Right lobe of liver (tissue), 6 donors: ENCODE data around the gene HHATL. TPM values are rescaled to one million over a fixed set of nuclear protein-coding genes. Genes with fewer than 3 reads are reported as not detected.
"Not testable (repeated sequence)": the region's sequence is repeated elsewhere in the genome, so short reads cannot be mapped to it uniquely, and the experiment has no call there.

Experiments
- ATAC-seq, 4 donors: fragments of 200-7000 bp; cut with Tn5 transposase; one replicate each; pipeline ENCODE4 v1.9.1; 2020; ENCODE audit warnings: mild to moderate bottlenecking in 4 of 4, moderate library complexity in 4 of 4
- DNase-seq, 3 donors: peaks; one replicate each; pipeline ENCODE4 v3.0.0-alpha.2; 2020
- H3K27ac ChIP-seq, 3 donors: fragments of 200-600 bp; one replicate each; pipeline ENCODE4 v1.8.0; 2022
- H3K27me3 ChIP-seq, 2 donors: fragments of 200-600 bp; one replicate each; pipeline ENCODE4 v1.8.0; 2022
- H3K36me3 ChIP-seq, 4 donors: fragments of 200-600 bp; sonication (generic) in 1 of 4; one replicate each; pipeline versions ENCODE4 v1.5.1 to v1.8.0; 2017 to 2022; ENCODE audit warnings: control low read depth in 1 of 4
- H3K4me1 ChIP-seq, 4 donors: fragments of 200-600 bp; sonication (generic) in 1 of 4; one replicate each; pipeline versions ENCODE4 v1.5.1 to v1.8.0; 2017 to 2022; ENCODE audit warnings: control low read depth in 1 of 4
- H3K4me3 ChIP-seq, 3 donors: fragments of 200-600 bp; one replicate each; pipeline ENCODE4 v1.8.0; 2022
- H3K9me3 ChIP-seq, 4 donors: fragments of 200-600 bp; sonication (generic) in 1 of 4; one replicate each; pipeline versions ENCODE4 v1.5.1 to v1.8.0; 2017 to 2022; ENCODE audit warnings: control low read depth in 1 of 4
- POLR2A ChIP-seq: fragments of 450-650 bp; IDR thresholded peaks from one replicate; pipeline ENCODE4 v1.6.1; 2017; ENCODE audit warnings: antibody characterized with exemption, mild to moderate bottlenecking
- WGBS: methylation state at CpG from one replicate; pipeline ENCODE4 v1.1.6; 2018; ENCODE audit warnings: low coverage, low lambda C conversion rate; ENCODE audit not compliant: insufficient coverage; ENCODE audit errors: missing lambda C conversion rate; 5-methylcytosine and 5-hydroxymethylcytosine counted together
- intact Hi-C, 2 donors: fragments of 100-400 bp; cut with DNase I; formaldehyde crosslinking; loops; one replicate each; pipeline versions ENCODE4 v1.11.2 to v1.14.1; 2022
- total RNA-seq, 6 experiments: library from RNA; depleted of rRNA in 2 of 6; stranded (reverse); fragments of >200 nt in 2 of 6; fragmentation: NEBNext Ultra II Directional in 3 of 6; extraction: Animal tissue kit (Norgen Biotek cat#: 25700) in 3 of 6; gene quantifications; one replicate each; pipeline versions ENCODE4 v1.1.0 to v1.2.4, GENCODE V29; 2016 to 2023
- TF ChIP-seq, protein P1 (sequence below), 4 donors: fragments of 200-600 bp in 3 of 4; fragments of 450-650 bp in 1 of 4; IDR thresholded peaks; one replicate each; pipeline versions ENCODE4 v1.5.1 to v1.8.0; 2016 to 2022; ENCODE audit warnings: antibody characterized with exemption in 4 of 4, mild to moderate bottlenecking in 2 of 4
- donor health status: DM: no; HTN: yes; CAD: no.
- donor health status: DM: no; HTN: no; CAD: no.
- donor health status: DM: no; HTN: no; CAD: no.
- donor health status: DM: no; HTN: yes; CAD: no.
- donor health status: DM: no; HTN: yes; CAD: no.

The HHATL gene
- total RNA-seq, 6 experiments from 2014 or later: 0.29 to 1.0 (median 0.60) TPM; not detected in 3

DNA sequence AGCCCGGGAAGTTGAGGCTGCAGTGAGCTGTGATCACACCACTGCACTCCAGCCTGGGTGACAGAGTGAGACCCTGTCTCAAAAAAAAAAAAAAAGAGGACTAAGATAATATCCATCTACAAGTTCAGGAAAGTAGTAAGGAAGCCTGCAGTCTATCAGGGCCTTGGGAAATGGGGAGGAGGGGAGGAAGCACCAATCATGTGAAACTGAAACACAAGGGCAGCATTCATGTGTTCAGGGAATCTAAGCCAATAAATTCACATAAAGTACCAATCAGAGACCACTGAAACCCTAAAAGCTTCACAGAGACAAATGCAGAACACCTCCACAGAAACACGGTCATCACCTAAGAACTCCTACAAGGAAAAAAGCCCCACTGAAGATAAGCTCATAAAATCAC, 22.9 kb upstream of the HHATL start:
- H3K4me3 ChIP-seq: no peak overlapping the region
- WGBS: 81% methylated on average over 2 of the region's 2 CpGs
- intact Hi-C loops: no loop called here
- H3K36me3 ChIP-seq: no peaks in the 10 kb centered on the region
- H3K4me1 ChIP-seq: peaks cover 0 to 4% (median 0%) of the 10 kb centered on the region in 4 donors
- no peaks in the 10 kb centered on the region for H3K27me3 ChIP-seq
- no peak overlapping the region for H3K27ac ChIP-seq
- ATAC-seq (no peak), DNase-seq (no peak)
- TF ChIP-seq, protein P1, sequence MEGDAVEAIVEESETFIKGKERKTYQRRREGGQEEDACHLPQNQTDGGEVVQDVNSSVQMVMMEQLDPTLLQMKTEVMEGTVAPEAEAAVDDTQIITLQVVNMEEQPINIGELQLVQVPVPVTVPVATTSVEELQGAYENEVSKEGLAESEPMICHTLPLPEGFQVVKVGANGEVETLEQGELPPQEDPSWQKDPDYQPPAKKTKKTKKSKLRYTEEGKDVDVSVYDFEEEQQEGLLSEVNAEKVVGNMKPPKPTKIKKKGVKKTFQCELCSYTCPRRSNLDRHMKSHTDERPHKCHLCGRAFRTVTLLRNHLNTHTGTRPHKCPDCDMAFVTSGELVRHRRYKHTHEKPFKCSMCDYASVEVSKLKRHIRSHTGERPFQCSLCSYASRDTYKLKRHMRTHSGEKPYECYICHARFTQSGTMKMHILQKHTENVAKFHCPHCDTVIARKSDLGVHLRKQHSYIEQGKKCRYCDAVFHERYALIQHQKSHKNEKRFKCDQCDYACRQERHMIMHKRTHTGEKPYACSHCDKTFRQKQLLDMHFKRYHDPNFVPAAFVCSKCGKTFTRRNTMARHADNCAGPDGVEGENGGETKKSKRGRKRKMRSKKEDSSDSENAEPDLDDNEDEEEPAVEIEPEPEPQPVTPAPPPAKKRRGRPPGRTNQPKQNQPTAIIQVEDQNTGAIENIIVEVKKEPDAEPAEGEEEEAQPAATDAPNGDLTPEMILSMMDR (IDR thresholded peaks at IDR 0.05): no peak
- no peak for TF ChIP-seq POLR2A
- no peaks in the 10 kb centered on the region for H3K9me3 ChIP-seq

DNA sequence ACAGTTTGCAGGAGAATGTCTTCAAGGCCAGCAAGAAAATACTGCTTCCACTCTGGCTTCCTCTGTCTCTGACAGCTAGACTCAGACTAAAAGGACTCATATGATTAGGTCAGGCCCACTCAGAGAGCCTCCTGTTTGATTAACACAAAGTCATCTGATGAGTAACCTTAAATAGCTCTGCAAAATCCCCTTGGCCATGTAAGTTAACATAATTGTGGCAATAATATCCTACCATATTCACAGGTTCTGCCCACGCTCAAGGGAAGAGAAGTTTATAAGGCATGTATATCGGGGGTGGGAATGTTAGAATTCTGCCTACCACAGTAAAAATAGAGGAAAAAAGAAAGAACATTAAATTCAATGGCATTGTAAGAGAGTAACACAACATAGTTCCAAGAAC, 20.6 kb upstream of the HHATL start:
- no peaks in the 10 kb centered on the region for H3K9me3 ChIP-seq
- DNase-seq (no peak), ATAC-seq (no peak)
- H3K27ac ChIP-seq: no peak overlapping the region
- WGBS: 88% methylated on average over 2 of the region's 2 CpGs
- no peaks in the 10 kb centered on the region for H3K27me3 ChIP-seq
- H3K36me3 ChIP-seq: no peaks in the 10 kb centered on the region
- TF ChIP-seq POLR2A: no peak
- TF ChIP-seq, protein P1 (IDR thresholded peaks at IDR 0.05): no peak
- intact Hi-C loops: no loop called here
- H3K4me3 ChIP-seq: no peak overlapping the region
- H3K4me1 ChIP-seq: peaks cover 0 to 4% (median 0%) of the 10 kb centered on the region in 4 donors

DNA sequence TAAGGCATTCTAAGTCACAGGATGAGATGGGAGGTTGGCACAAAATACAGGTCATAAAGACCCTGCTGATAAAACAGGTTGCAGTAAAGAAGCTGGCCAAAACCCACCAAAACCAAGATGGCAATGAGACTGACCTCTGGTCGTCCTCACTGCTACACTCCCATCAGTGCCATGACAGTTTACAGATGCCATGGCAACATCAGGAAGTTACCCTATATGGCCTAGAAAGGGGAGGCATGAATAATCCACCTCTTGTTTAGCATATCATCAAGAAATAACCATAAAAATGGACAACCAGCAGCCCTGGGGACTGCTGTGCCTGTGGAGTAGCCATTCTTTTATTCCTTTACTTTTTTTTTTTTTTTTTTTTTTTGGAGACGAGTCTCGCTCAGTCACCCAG, 19.8 kb upstream of the HHATL start:
- H3K27ac ChIP-seq: not testable (repeated sequence)

DNA sequence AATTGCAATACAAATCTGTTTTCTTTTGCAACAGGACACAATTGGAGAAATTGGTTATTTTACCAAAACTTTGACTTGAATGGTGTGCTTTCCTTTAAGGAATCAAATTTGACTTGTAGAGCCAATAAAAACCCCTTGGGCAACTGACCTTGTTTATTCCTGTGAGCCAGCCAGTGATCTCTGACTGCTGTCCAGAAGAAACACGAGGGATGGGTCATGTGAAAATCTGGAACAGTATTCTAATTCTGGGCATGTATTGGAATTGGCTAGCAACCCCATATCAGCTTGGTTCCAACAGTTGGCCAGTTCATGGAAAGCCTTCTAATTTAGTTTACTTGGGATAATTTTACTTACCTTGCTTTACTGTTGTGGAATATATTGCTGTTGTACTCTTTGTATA, 19.1 kb upstream of the HHATL start:
- H3K4me3 ChIP-seq: no peak overlapping the region
- DNase-seq: no peak
- intact Hi-C loops: no loop called here
- 20% methylated on average over 1 of the region's 1 CpG for WGBS
- peaks cover 0 to 4% (median 0%) of the 10 kb centered on the region in 4 donors for H3K4me1 ChIP-seq
- no peaks in the 10 kb centered on the region for H3K36me3 ChIP-seq
- H3K9me3 ChIP-seq: no peaks in the 10 kb centered on the region
- TF ChIP-seq, protein P1 (IDR thresholded peaks at IDR 0.05): no peak
- TF ChIP-seq POLR2A: no peak
- no peaks in the 10 kb centered on the region for H3K27me3 ChIP-seq
- peak in 1 of 4 donors; percentile 60 for ATAC-seq
- H3K27ac ChIP-seq: no peak overlapping the region

More for the DNA sequence above, 19.8 kb upstream of the HHATL start:
- intact Hi-C loops, H3K4me3 ChIP-seq, H3K4me1 ChIP-seq, DNase-seq, H3K27me3 ChIP-seq, H3K9me3 ChIP-seq, H3K36me3 ChIP-seq, ATAC-seq: not testable (repeated sequence)
- 69% methylated on average over 2 of the region's 3 CpGs for WGBS

DNA sequence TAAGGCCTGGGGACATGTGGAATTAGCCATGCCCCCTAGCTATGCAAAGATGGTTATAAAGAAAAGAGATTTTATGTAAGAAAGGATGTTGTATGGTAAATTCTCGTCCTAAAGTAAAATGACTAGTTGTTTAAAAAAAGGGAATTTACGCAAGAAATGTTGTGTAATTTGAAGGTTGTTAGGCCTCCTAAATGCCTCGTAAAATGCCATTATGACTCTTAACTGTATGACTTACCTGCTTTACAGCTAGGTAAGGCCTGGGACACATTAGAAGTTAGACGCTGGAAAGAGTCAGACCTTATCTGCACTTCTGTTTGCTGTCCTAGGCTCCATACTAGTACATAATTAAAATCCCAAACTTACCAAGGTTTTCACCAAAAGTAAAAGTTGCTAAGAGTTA, 17.5 kb upstream of the HHATL start:
- no peaks in the 10 kb centered on the region for H3K36me3 ChIP-seq
- intact Hi-C loops: no loop called here
- H3K9me3 ChIP-seq: no peaks in the 10 kb centered on the region
- no peak for TF ChIP-seq POLR2A
- TF ChIP-seq, protein P1 (IDR thresholded peaks at IDR 0.05): no peak
- H3K4me1 ChIP-seq: peaks cover 0 to 4% (median 0%) of the 10 kb centered on the region in 4 donors
- no peak overlapping the region for H3K27ac ChIP-seq
- H3K4me3 ChIP-seq: no peak overlapping the region
- H3K27me3 ChIP-seq: no peaks in the 10 kb centered on the region
- no peak for DNase-seq
- no peak for ATAC-seq
- WGBS: 59% methylated on average over 4 of the region's 4 CpGs
